ENCODE measurements around the gene ANKRD12.
A peak's percentile ranks its signal among the peaks of the same experiment; 100 is the strongest.

Gene ANKRD12

DNA sequence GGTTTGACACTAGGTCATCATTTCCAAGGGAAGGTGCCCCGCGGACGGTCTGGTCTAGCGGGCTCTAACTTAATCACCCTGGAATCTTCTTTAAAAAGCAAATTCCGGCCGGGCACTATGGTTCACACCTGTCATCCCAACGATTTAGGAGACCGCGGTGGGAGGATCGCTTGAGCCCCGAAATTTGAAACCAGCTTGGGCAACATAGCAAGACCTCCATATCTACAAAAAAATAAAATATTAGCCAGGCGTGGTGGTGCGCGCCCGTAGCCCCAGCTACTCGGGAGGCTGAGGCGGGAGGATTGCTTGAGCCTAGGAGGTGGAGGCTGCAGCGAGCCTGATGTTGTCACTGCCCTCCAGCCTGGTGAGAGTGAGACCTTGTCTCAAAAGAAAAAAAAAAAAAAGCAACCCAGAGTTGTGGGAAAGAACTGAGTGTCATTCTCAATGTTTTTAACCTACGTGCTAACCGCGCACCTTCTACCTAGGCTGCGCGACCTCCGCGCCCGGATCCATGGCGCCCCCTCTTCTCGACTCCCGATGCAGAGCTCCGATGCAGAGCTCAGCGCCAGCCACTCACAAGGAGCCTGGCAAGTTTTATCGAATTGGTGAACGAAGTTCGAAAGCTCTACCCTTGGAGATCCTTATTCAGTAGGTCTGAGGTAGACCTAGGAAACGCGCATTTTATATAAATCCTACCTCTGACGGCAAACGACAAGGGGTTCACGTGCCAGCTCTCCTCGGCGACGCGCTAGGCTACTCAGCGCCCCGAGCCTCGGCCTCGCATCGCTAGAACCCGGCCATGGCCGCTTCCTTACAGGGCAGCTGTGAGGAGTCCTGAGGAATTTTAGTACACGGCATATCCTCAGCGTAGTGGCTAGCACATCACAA is 197.1 kb downstream of the ANKRD12 start:
- no peak for TF ChIP-seq CTCF (IDR thresholded peaks at IDR 0.05)
- Histone ChIP-seq H3K9me3 (ENCODE audit: control insufficient read depth, low read length) (no peaks in the 10 kb centered on the region), H2AFZ (peak overlapping the region; percentile 94), H3K36me3 (ENCODE audit: control insufficient read depth, insufficient read depth, low read length) (no peaks in the 10 kb centered on the region), H3K4me1 (peaks cover 7% of the 10 kb centered on the region), H3K27ac (peak overlapping the region; percentile 43), H3K4me2 (ENCODE audit: low read length) (peak overlapping the region; percentile 81), H3K79me2 (no peaks in the 10 kb centered on the region), H3K27me3 (ENCODE audit: control insufficient read depth, insufficient read depth, low read length) (no peaks in the 10 kb centered on the region), H3K4me3 (ENCODE audit: low read depth, low read length) (peak overlapping the region; percentile 66), H3K9ac (no peak overlapping the region)

- H3K27me3 ChIP-seq (ENCODE audit: control insufficient read depth, insufficient read depth, low read length): no peaks in the 10 kb centered on the region
- no peaks in the 10 kb centered on the region for H3K79me2 ChIP-seq
- H3K27ac ChIP-seq: peak within 1 kb of the TSS; percentile 43
- H3K4me3 ChIP-seq (ENCODE audit: low read depth, low read length): peak within 1 kb of the TSS; percentile 73
- TF ChIP-seq CTCF (IDR thresholded peaks at IDR 0.05): peak; percentile 32
- H3K9me3 ChIP-seq (ENCODE audit: control insufficient read depth, low read length): no peaks in the 10 kb centered on the region
- peaks cover 7% of the 10 kb centered on the region for H3K4me1 ChIP-seq
- peak within 1 kb of the TSS; percentile 63 for H3K9ac ChIP-seq
- H2AFZ ChIP-seq: peak within 1 kb of the TSS; percentile 96
- H3K36me3 ChIP-seq (ENCODE audit: control insufficient read depth, insufficient read depth, low read length): no peaks in the 10 kb centered on the region
- H3K4me2 ChIP-seq (ENCODE audit: low read length): peak within 1 kb of the TSS; percentile 84
Measured at GRCh38 chr18:9334329-9334972, 197.9 kb downstream of the ANKRD12 start, which contains the start of gene TWSG1. TSS of gene TWSG1 (plus strand) at chr18:9334773. CDS start at chr18:9337230, 2,457 bp downstream.

DNA sequence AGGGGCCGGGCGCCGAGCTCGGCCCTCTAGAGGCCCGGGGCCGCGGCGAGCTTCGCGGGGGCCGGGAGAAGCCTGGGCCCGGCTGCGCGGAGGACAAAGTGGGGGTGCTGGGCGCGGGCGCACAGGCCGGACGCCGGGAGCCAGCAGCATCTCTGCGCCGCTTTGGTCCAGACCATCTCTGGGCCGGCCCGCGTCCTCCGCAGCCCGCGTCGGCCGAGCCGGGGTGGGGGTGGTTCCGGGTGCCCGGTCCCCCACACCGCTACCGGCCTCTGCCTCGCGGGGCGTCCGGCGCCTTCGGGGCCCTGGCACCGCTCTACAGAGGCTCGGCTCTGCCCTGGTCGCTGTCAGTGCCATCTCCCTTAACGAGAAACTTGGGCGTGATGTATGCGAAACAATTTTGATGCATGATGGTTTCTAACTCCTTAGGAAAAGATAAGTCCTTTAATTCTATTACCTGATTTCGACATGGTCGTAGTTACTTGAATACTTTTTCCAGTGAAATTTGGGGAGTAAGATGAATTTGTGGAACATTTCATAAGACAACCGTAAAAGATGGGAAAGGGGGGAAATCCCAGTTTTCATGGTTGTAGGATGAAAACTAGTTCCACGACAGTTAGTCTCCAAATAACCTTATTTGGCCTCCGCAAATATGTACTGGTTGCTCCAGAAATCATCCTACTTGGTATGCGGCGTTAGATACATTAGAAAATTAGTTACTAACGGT is 198.6 kb downstream of the ANKRD12 start:
- Histone ChIP-seq H3K4me1 (peaks cover 7% of the 10 kb centered on the region), H3K4me3 (ENCODE audit: low read depth, low read length) (peak overlapping the region; percentile 73), H3K36me3 (ENCODE audit: control insufficient read depth, insufficient read depth, low read length) (no peaks in the 10 kb centered on the region), H3K9ac (peak overlapping the region; percentile 63), H3K27ac (peak overlapping the region; percentile 11), H3K9me3 (ENCODE audit: control insufficient read depth, low read length) (no peaks in the 10 kb centered on the region), H3K27me3 (ENCODE audit: control insufficient read depth, insufficient read depth, low read length) (no peaks in the 10 kb centered on the region), H3K79me2 (no peaks in the 10 kb centered on the region), H3K4me2 (ENCODE audit: low read length) (peak overlapping the region; percentile 84), H2AFZ (peak overlapping the region; percentile 96)
- no peak for TF ChIP-seq CTCF (IDR thresholded peaks at IDR 0.05)

Measured in parathyroid adenoma (tissue), 2 donors.